B cell (primary cell): Measurements from ENCODE around the gene ARID3B. TPM values are rescaled to one million over a fixed set of nuclear protein-coding genes. Genes with fewer than 3 reads are reported as not detected.

ENCODE experiments used
- ATAC-seq: fragments of 200-7000 bp; cut with Tn5 transposase; one replicate; pipeline ENCODE4 v1.10.0; 2021; ENCODE audit warnings: low read depth, mild to moderate bottlenecking, moderate number of reproducible peaks, moderate library complexity
- CTCF ChIA-PET: fragments of 350-600 bp; sonication (Branson Sonifier 250); formaldehyde crosslinking; loops from one replicate; lab custom pipeline; 2021; ENCODE audit warnings: antibody characterized with exemption, inconsistent platforms; lab: Charles Lee
- POLR2A ChIA-PET: fragments of 350-600 bp; sonication (Branson Sonifier 250); formaldehyde crosslinking; loops from one replicate; lab custom pipeline; 2021; ENCODE audit warnings: antibody characterized with exemption; lab: Charles Lee
- DNase-seq: peaks from one replicate; pipeline ENCODE4 v3.0.0; 2013
- H2AFZ ChIP-seq: 2 replicates; pipeline ENCODE4 v1.6.1; 2012; ENCODE audit warnings: mild to moderate bottlenecking, low read depth, low read length; ENCODE audit not compliant: insufficient read depth, poor library complexity, severe bottlenecking
- H3K27ac ChIP-seq, 2 donors: 1 replicate in 1 of 2; 2 replicates in 1 of 2; pipeline ENCODE4 v1.5.1; 2012 to 2013; ENCODE audit warnings: low read length in 2 of 2, mild to moderate bottlenecking in 2 of 2, moderate library complexity in 1 of 2
- H3K27me3 ChIP-seq, 4 experiments: fragments of 200-600 bp in 1 of 4; sonication (generic) in 1 of 4; replicated peaks in 1 of 4; 1 replicate in 2 of 4; 2 replicates in 2 of 4; pipeline versions ENCODE4 v1.6.1 to v1.7.0; 2013 to 2016; ENCODE audit warnings: low read length in 3 of 4, mild to moderate bottlenecking in 2 of 4, mixed read lengths in 1 of 4, moderate library complexity in 1 of 4; ENCODE audit not compliant: insufficient read depth in 4 of 4, control insufficient read depth in 3 of 4; ENCODE audit errors: control extremely low read depth in 1 of 4
- H3K36me3 ChIP-seq, 2 experiments: replicated peaks in 1 of 2; 1 replicate in 1 of 2; 2 replicates in 1 of 2; pipeline versions ENCODE4 v1.6.1 to v1.7.1; 2013; ENCODE audit warnings: low read length in 1 of 2; ENCODE audit not compliant: insufficient read depth in 2 of 2, control insufficient read depth in 1 of 2; ENCODE audit errors: control extremely low read depth in 1 of 2, extremely low read depth in 1 of 2
- H3K4me1 ChIP-seq, 2 donors: fragments of 200-600 bp in 1 of 2; sonication (generic) in 1 of 2; 1 replicate in 1 of 2; 2 replicates in 1 of 2; pipeline versions ENCODE4 v1.5.1 to v1.6.1; 2013 to 2017; ENCODE audit warnings: low read length in 2 of 2; ENCODE audit not compliant: control insufficient read depth in 2 of 2, insufficient read depth in 2 of 2
- H3K4me2 ChIP-seq: replicated peaks from 2 replicates; pipeline ENCODE3; 2012; ENCODE audit warnings: mild to moderate bottlenecking, low read depth, low read length; ENCODE audit not compliant: poor library complexity, severe bottlenecking
- H3K4me3 ChIP-seq, 5 experiments: fragments of 200-600 bp in 1 of 5; sonication (generic) in 1 of 5; 1 replicate in 3 of 5; 2 replicates in 2 of 5; pipeline versions ENCODE4 v1.5.1 to v1.7.0; 2011 to 2016; ENCODE audit warnings: low read length in 4 of 5, mild to moderate bottlenecking in 4 of 5, low read depth in 2 of 5, control low read depth in 1 of 5, moderate library complexity in 1 of 5; ENCODE audit not compliant: insufficient read depth in 1 of 5; ENCODE audit errors: control extremely low read depth in 1 of 5, extremely low read depth in 1 of 5
- H3K79me2 ChIP-seq: fragments of 200-600 bp; sonication (generic); one replicate; pipeline ENCODE4 v1.6.0; 2016; ENCODE audit warnings: low read length; ENCODE audit not compliant: control insufficient read depth, insufficient read depth
- H3K9ac ChIP-seq: fragments of 200-600 bp; sonication (generic); 2 replicates; pipeline ENCODE4 v1.6.1; 2017; ENCODE audit warnings: mild to moderate bottlenecking, low read length, moderate library complexity
- H3K9me3 ChIP-seq, 3 donors: one replicate each; pipeline versions ENCODE4 v1.6.1 to v1.7.1; 2013; ENCODE audit warnings: low read length in 2 of 3; ENCODE audit not compliant: control insufficient read depth in 2 of 3, insufficient read depth in 1 of 3; ENCODE audit errors: control extremely low read depth in 1 of 3
- H4K20me1 ChIP-seq: 2 replicates; pipeline ENCODE4 v1.6.0; 2012; ENCODE audit warnings: mild to moderate bottlenecking, low read length; ENCODE audit not compliant: insufficient read depth, control insufficient read depth, poor library complexity, severe bottlenecking
- H3K27ac Mint-ChIP-seq: one replicate; pipeline ENCODE4 v1.8.0; 2021; ENCODE audit warnings: mixed read lengths
- H3K27me3 Mint-ChIP-seq: one replicate; pipeline ENCODE4 v1.8.0; 2021; ENCODE audit warnings: mixed read lengths
- H3K4me1 Mint-ChIP-seq: one replicate; pipeline ENCODE4 v1.8.0; 2021; ENCODE audit warnings: mixed read lengths
- H3K4me3 Mint-ChIP-seq: one replicate; pipeline ENCODE4 v1.8.0; 2021; ENCODE audit warnings: mixed read lengths
- H3K9me3 Mint-ChIP-seq: one replicate; pipeline ENCODE4 v1.8.0; 2022; ENCODE audit warnings: mixed read lengths; ENCODE audit not compliant: insufficient read depth
- CTCF ChIP-seq: fragments of 200-600 bp; IDR thresholded peaks from one replicate; pipeline ENCODE4 v1.8.0; 2022; ENCODE audit warnings: antibody characterized with exemption, mild to moderate bottlenecking
- EZH2 ChIP-seq: IDR thresholded peaks from 2 replicates; pipeline ENCODE4 v1.6.1; 2012; ENCODE audit warnings: borderline replicate concordance, low read depth, mild to moderate bottlenecking, moderate library complexity, low read length; ENCODE audit not compliant: insufficient read depth, poor library complexity, severe bottlenecking
- WGBS: methylation state at CpG from one replicate; pipeline ENCODE4 v1.1.5; 2013; ENCODE audit warnings: missing lambda C conversion rate; ENCODE audit not compliant: insufficient coverage; 5-methylcytosine and 5-hydroxymethylcytosine counted together
- intact Hi-C: fragments of 100-400 bp; cut with micrococcal nuclease; formaldehyde crosslinking; loops from one replicate; pipeline ENCODE4 v1.10.0; 2022
- polyA plus RNA-seq: library from polyadenylated mRNA; depleted of rRNA; stranded (reverse); fragments of >200 nt; gene quantifications from 2 replicates; pipeline ENCODE4 v1.2.3, GENCODE V29; 2012
- total RNA-seq, 2 donors: library from RNA; stranded (reverse); fragments of 120-200 nt in 1 of 2; gene quantifications; 1 replicate in 1 of 2; 2 replicates in 1 of 2; pipeline versions ENCODE4 v1.2.3 to v1.2.4, GENCODE V29; 2013 to 2022

ARID3B gene
- total and polyA plus RNA-seq, 2 donors (not counting 1 experiment from before 2014, with no cell fraction given) = 23.0 to 31.0 TPM

- H3K4me2 ChIP-seq = no peak overlapping the region
- ChIA-PET CTCF (no interaction called here), POLR2A (no interaction called here)
- Mint-ChIP-seq H3K4me3 (no peak overlapping the region), H3K27ac (no peak overlapping the region), H3K27me3 (no peaks in the 10 kb centered on the region), H3K9me3 (no peaks in the 10 kb centered on the region), H3K4me1 (no peaks in the 10 kb centered on the region)
- no peak overlapping the region for H3K4me3 ChIP-seq
- no peak overlapping the region for H3K27ac ChIP-seq
- ATAC-seq (no peak), DNase-seq (no peak)
- H3K36me3 ChIP-seq = peaks cover 14 to 37% of the 10 kb centered on the region in 2 experiments
- 94% methylated on average over 1 of the region's 3 CpGs for WGBS
- no peaks in the 10 kb centered on the region for H3K9me3 ChIP-seq
- TF ChIP-seq CTCF = no peak
- no peak for TF ChIP-seq EZH2
- H2AFZ ChIP-seq = no peak overlapping the region
- no peaks in the 10 kb centered on the region for H3K79me2 ChIP-seq
- H3K27me3 ChIP-seq = no peaks in the 10 kb centered on the region
- intact Hi-C loops = no loop called here
- H3K4me1 ChIP-seq = no peaks in the 10 kb centered on the region
- H3K9ac ChIP-seq = no peak overlapping the region
- H4K20me1 ChIP-seq = no peaks in the 10 kb centered on the region
Observed at GRCh38 chr15:74592222-74592621, 51.2 kb downstream of the ARID3B start.

GRCh38 chr15:74593122-74593521, 52.1 kb downstream of the ARID3B start:
- Histone ChIP-seq H3K4me2 (no peak overlapping the region), H3K27me3 (no peaks in the 10 kb centered on the region), H2AFZ (no peak overlapping the region), H3K27ac (no peak overlapping the region), H4K20me1 (no peaks in the 10 kb centered on the region), H3K4me3 (no peak overlapping the region), H3K9me3 (no peaks in the 10 kb centered on the region), H3K36me3 (peaks cover 14 to 37% of the 10 kb centered on the region in 2 experiments), H3K4me1 (peaks cover 0 to 5% of the 10 kb centered on the region in 2 donors), H3K9ac (no peak overlapping the region), H3K79me2 (no peaks in the 10 kb centered on the region)
- ChIA-PET POLR2A (no interaction called here), CTCF (no interaction called here)
- Mint-ChIP-seq H3K9me3 (no peaks in the 10 kb centered on the region), H3K4me1 (peaks cover 4% of the 10 kb centered on the region), H3K27me3 (no peaks in the 10 kb centered on the region), H3K4me3 (no peak overlapping the region), H3K27ac (no peak overlapping the region)
- DNase-seq (no peak), ATAC-seq (no peak)
- TF ChIP-seq EZH2 (no peak), CTCF (no peak)
- intact Hi-C loops = no loop called here
- WGBS = 98% methylated on average over 7 of the region's 7 CpGs
